DND-41 (cell line): ENCODE data around the gene PAQR7.

ENCODE experiments used
- CTCF ChIP-seq: IDR thresholded peaks from 2 replicates; pipeline ENCODE4 v1.5.1; 2012; ENCODE audit warnings: borderline replicate concordance, low read length, moderate library complexity, mild to moderate bottlenecking; ENCODE audit not compliant: poor library complexity, severe bottlenecking; ENCODE audit errors: extremely low read depth
- EZH2 ChIP-seq: IDR thresholded peaks from 3 replicates; pipeline ENCODE4 v1.6.1; 2012; ENCODE audit warnings: borderline replicate concordance, low read depth, mild to moderate bottlenecking, moderate library complexity, low read length, inconsistent platforms; ENCODE audit not compliant: severe bottlenecking

- TF ChIP-seq CTCF (no peak), EZH2 (no peak)
These were observed 27.0 kb downstream of the PAQR7 start for GRCh38 chr1:25848531-25848930.
